Mesendoderm (in vitro differentiated cells): ENCODE measurements around the gene EFCAB6.

Experiments used
- DNase-seq: peaks from one replicate; pipeline ENCODE4 v3.0.0; 2013
- H2AK5ac ChIP-seq: 2 replicates; pipeline ENCODE4 v1.6.1; 2013; ENCODE audit warnings: low read length, inconsistent platforms
- H2BK120ac ChIP-seq: 2 replicates; pipeline ENCODE4 v1.6.1; 2013; ENCODE audit warnings: low read depth, mild to moderate bottlenecking, low read length, moderate library complexity, mixed read lengths
- H2BK15ac ChIP-seq: replicated peaks from 2 replicates; pipeline ENCODE4 v1.6.1; 2013; ENCODE audit warnings: low read depth, mild to moderate bottlenecking, moderate library complexity
- H2BK5ac ChIP-seq: 2 replicates; pipeline ENCODE4 v1.6.1; 2013; ENCODE audit warnings: low read length, inconsistent platforms
- H3K18ac ChIP-seq: 2 replicates; pipeline ENCODE4 v1.6.1; 2013; ENCODE audit warnings: mild to moderate bottlenecking, low read length, mixed read lengths
- H3K23ac ChIP-seq: one replicate; pipeline ENCODE4 v1.6.1; 2013; ENCODE audit warnings: low read length
- H3K27ac ChIP-seq: 2 replicates; pipeline ENCODE4 v1.5.1; 2013; ENCODE audit warnings: low read depth, mild to moderate bottlenecking, inconsistent platforms, low read length, moderate library complexity
- H3K27me3 ChIP-seq: 2 replicates; pipeline ENCODE4 v1.6.1; 2013; ENCODE audit warnings: low read length, control low read depth, mild to moderate bottlenecking, inconsistent platforms; ENCODE audit not compliant: insufficient read depth, poor library complexity
- H3K36me3 ChIP-seq: 2 replicates; pipeline ENCODE4 v1.6.1; 2013; ENCODE audit warnings: low read length, inconsistent platforms; ENCODE audit not compliant: control insufficient read depth, insufficient read depth
- H3K4ac ChIP-seq: one replicate; pipeline ENCODE4 v1.6.1; 2013; ENCODE audit warnings: low read depth, mild to moderate bottlenecking, low read length, moderate library complexity
- H3K4me1 ChIP-seq: 2 replicates; pipeline ENCODE4 v1.6.1; 2013; ENCODE audit warnings: low read depth, low read length, inconsistent platforms; ENCODE audit not compliant: control insufficient read depth
- H3K4me2 ChIP-seq: 2 replicates; pipeline ENCODE4 v1.6.1; 2013; ENCODE audit warnings: low read length
- H3K4me3 ChIP-seq: 2 replicates; pipeline ENCODE4 v1.5.1; 2013; ENCODE audit warnings: mild to moderate bottlenecking, low read length
- H3K56ac ChIP-seq: one replicate; pipeline ENCODE4 v1.6.1; 2013; ENCODE audit warnings: low read length
- H3K79me1 ChIP-seq: 2 replicates; pipeline ENCODE4 v1.6.1; 2013; ENCODE audit warnings: low read length, inconsistent platforms
- H3K79me2 ChIP-seq: 2 replicates; pipeline ENCODE4 v1.6.1; 2013; ENCODE audit warnings: mild to moderate bottlenecking, low read length; ENCODE audit not compliant: control insufficient read depth, insufficient read depth
- H3K9ac ChIP-seq: 2 replicates; pipeline ENCODE4 v1.6.1; 2013; ENCODE audit warnings: low read length, inconsistent platforms
- H4K5ac ChIP-seq: one replicate; pipeline ENCODE4 v1.6.1; 2013; ENCODE audit warnings: low read length
- H4K8ac ChIP-seq: one replicate; pipeline ENCODE4 v1.6.1; 2013; ENCODE audit warnings: low read depth, mild to moderate bottlenecking, control low read depth, low read length, moderate library complexity
- WGBS: extraction: QIAGEN DNeasy Blood & Tissue Kit; methylation state at CpG from one replicate; pipeline ENCODE4 v1.1.7; 2013; ENCODE audit warnings: low lambda C conversion rate, missing lambda C conversion rate; ENCODE audit not compliant: insufficient coverage; ENCODE audit errors: extremely low coverage; 5-methylcytosine and 5-hydroxymethylcytosine counted together

Gene EFCAB6

GRCh38 chr22:43755011-43755410, 57.1 kb downstream of the EFCAB6 start:
- H2BK120ac ChIP-seq, result no peak overlapping the region
- DNase-seq, result no peak
- no peak overlapping the region for H2BK5ac ChIP-seq
- no peaks in the 10 kb centered on the region for H3K79me2 ChIP-seq
- H3K27ac ChIP-seq, result no peak overlapping the region
- H2BK15ac ChIP-seq, result no peak overlapping the region
- H3K27me3 ChIP-seq, result no peaks in the 10 kb centered on the region
- no peak overlapping the region for H3K56ac ChIP-seq
- no peak overlapping the region for H3K23ac ChIP-seq
- no peaks in the 10 kb centered on the region for H3K36me3 ChIP-seq
- H4K8ac ChIP-seq, result no peak overlapping the region
- H3K18ac ChIP-seq, result no peak overlapping the region
- H3K4ac ChIP-seq, result no peak overlapping the region
- H3K79me1 ChIP-seq, result no peaks in the 10 kb centered on the region
- no peak overlapping the region for H3K4me3 ChIP-seq
- no peaks in the 10 kb centered on the region for H3K4me1 ChIP-seq
- WGBS, result no CpG with 5 or more reads among the region's 2 CpGs
- H4K5ac ChIP-seq, result no peak overlapping the region
- H3K9ac ChIP-seq, result no peak overlapping the region
- no peak overlapping the region for H2AK5ac ChIP-seq
- no peak overlapping the region for H3K4me2 ChIP-seq

GRCh38 chr22:43754176-43754575, 57.9 kb downstream of the EFCAB6 start:
- WGBS, result no CpG with 5 or more reads among the region's 5 CpGs
- no peak overlapping the region for H3K27ac ChIP-seq
- no peak overlapping the region for H3K9ac ChIP-seq
- no peak overlapping the region for H3K56ac ChIP-seq
- no peak overlapping the region for H2AK5ac ChIP-seq
- DNase-seq, result no peak
- H2BK120ac ChIP-seq, result no peak overlapping the region
- H3K79me2 ChIP-seq, result no peaks in the 10 kb centered on the region
- no peak overlapping the region for H3K23ac ChIP-seq
- H2BK15ac ChIP-seq, result no peak overlapping the region
- H3K4ac ChIP-seq, result no peak overlapping the region
- H3K18ac ChIP-seq, result no peak overlapping the region
- no peak overlapping the region for H2BK5ac ChIP-seq
- no peaks in the 10 kb centered on the region for H3K27me3 ChIP-seq
- no peaks in the 10 kb centered on the region for H3K36me3 ChIP-seq
- H3K4me3 ChIP-seq, result no peak overlapping the region
- no peak overlapping the region for H3K4me2 ChIP-seq
- H4K5ac ChIP-seq, result no peak overlapping the region
- H4K8ac ChIP-seq, result no peak overlapping the region
- no peaks in the 10 kb centered on the region for H3K4me1 ChIP-seq
- no peaks in the 10 kb centered on the region for H3K79me1 ChIP-seq

GRCh38 chr22:43753688-43754087, 58.4 kb downstream of the EFCAB6 start:
- WGBS, result no CpG with 5 or more reads among the region's 2 CpGs

GRCh38 chr22:43750751-43751150, 61.4 kb downstream of the EFCAB6 start:
- no peak overlapping the region for H3K23ac ChIP-seq
- H3K9ac ChIP-seq, result no peak overlapping the region
- no peaks in the 10 kb centered on the region for H3K27me3 ChIP-seq
- no peak overlapping the region for H2BK15ac ChIP-seq
- no peak overlapping the region for H4K8ac ChIP-seq
- no peaks in the 10 kb centered on the region for H3K79me2 ChIP-seq
- H2BK120ac ChIP-seq, result no peak overlapping the region
- H3K18ac ChIP-seq, result no peak overlapping the region
- no peaks in the 10 kb centered on the region for H3K79me1 ChIP-seq
- H3K4me2 ChIP-seq, result no peak overlapping the region
- no peak overlapping the region for H4K5ac ChIP-seq
- no peaks in the 10 kb centered on the region for H3K36me3 ChIP-seq
- H3K4me1 ChIP-seq, result no peaks in the 10 kb centered on the region
- WGBS, result no CpG with 5 or more reads among the region's 3 CpGs
- no peak overlapping the region for H3K4me3 ChIP-seq
- no peak overlapping the region for H3K4ac ChIP-seq
- no peak for DNase-seq
- H3K27ac ChIP-seq, result no peak overlapping the region
- H2BK5ac ChIP-seq, result no peak overlapping the region
- no peak overlapping the region for H2AK5ac ChIP-seq
- H3K56ac ChIP-seq, result no peak overlapping the region

More at GRCh38 chr22:43753688-43754087, 58.4 kb downstream of the EFCAB6 start:
- Histone ChIP-seq H3K79me2 (no peaks in the 10 kb centered on the region), H2BK120ac (no peak overlapping the region), H4K8ac (no peak overlapping the region), H3K36me3 (no peaks in the 10 kb centered on the region), H3K56ac (no peak overlapping the region), H3K4ac (no peak overlapping the region), H3K27me3 (no peaks in the 10 kb centered on the region), H3K4me3 (no peak overlapping the region), H3K23ac (no peak overlapping the region), H3K18ac (no peak overlapping the region), H3K79me1 (no peaks in the 10 kb centered on the region), H3K4me2 (no peak overlapping the region), H3K4me1 (no peaks in the 10 kb centered on the region), H2BK5ac (no peak overlapping the region), H3K9ac (no peak overlapping the region), H2BK15ac (no peak overlapping the region), H4K5ac (no peak overlapping the region), H3K27ac (no peak overlapping the region), H2AK5ac (no peak overlapping the region)
- DNase-seq, result no peak

- no peaks in the 10 kb centered on the region for H3K4me1 ChIP-seq
- H3K4me3 ChIP-seq, result no peak overlapping the region
- H4K5ac ChIP-seq, result no peak overlapping the region
- no peak overlapping the region for H4K8ac ChIP-seq
- H3K18ac ChIP-seq, result no peak overlapping the region
- H2BK120ac ChIP-seq, result no peak overlapping the region
- H3K79me2 ChIP-seq, result no peaks in the 10 kb centered on the region
- no peak overlapping the region for H3K9ac ChIP-seq
- H3K56ac ChIP-seq, result no peak overlapping the region
- H3K27ac ChIP-seq, result no peak overlapping the region
- H3K4ac ChIP-seq, result no peak overlapping the region
- no peak overlapping the region for H2BK5ac ChIP-seq
- H3K4me2 ChIP-seq, result no peak overlapping the region
- WGBS, result no CpG with 5 or more reads among the region's 15 CpGs
- H2BK15ac ChIP-seq, result no peak overlapping the region
- H3K79me1 ChIP-seq, result no peaks in the 10 kb centered on the region
- H3K23ac ChIP-seq, result no peak overlapping the region
- no peaks in the 10 kb centered on the region for H3K27me3 ChIP-seq
- no peaks in the 10 kb centered on the region for H3K36me3 ChIP-seq
- DNase-seq, result peak; percentile 8
- no peak overlapping the region for H2AK5ac ChIP-seq
These were observed 62.6 kb downstream of the EFCAB6 start for GRCh38 chr22:43749473-43749872.

- H3K4me3 ChIP-seq, result no peak overlapping the region
- H3K27ac ChIP-seq, result no peak overlapping the region
- H2BK15ac ChIP-seq, result no peak overlapping the region
- H2BK5ac ChIP-seq, result no peak overlapping the region
- no peaks in the 10 kb centered on the region for H3K4me1 ChIP-seq
- DNase-seq, result no peak
- no peak overlapping the region for H3K23ac ChIP-seq
- no peak overlapping the region for H3K9ac ChIP-seq
- no peak overlapping the region for H3K4ac ChIP-seq
- no CpG with 5 or more reads among the region's 6 CpGs for WGBS
- no peaks in the 10 kb centered on the region for H3K79me1 ChIP-seq
- H3K4me2 ChIP-seq, result no peak overlapping the region
- no peak overlapping the region for H4K5ac ChIP-seq
- H2BK120ac ChIP-seq, result no peak overlapping the region
- H3K79me2 ChIP-seq, result no peaks in the 10 kb centered on the region
- no peaks in the 10 kb centered on the region for H3K36me3 ChIP-seq
- no peak overlapping the region for H4K8ac ChIP-seq
- no peak overlapping the region for H3K18ac ChIP-seq
- no peaks in the 10 kb centered on the region for H3K27me3 ChIP-seq
- no peak overlapping the region for H2AK5ac ChIP-seq
- no peak overlapping the region for H3K56ac ChIP-seq
These were observed 64.2 kb downstream of the EFCAB6 start for GRCh38 chr22:43747877-43748276.
